DND-41 (cell line): ENCODE measurements around the gene TRHDE.

Experiments
- CTCF ChIP-seq: IDR thresholded peaks from 2 replicates; pipeline ENCODE4 v1.5.1; 2012; ENCODE audit warnings: borderline replicate concordance, low read length, moderate library complexity, mild to moderate bottlenecking; ENCODE audit not compliant: poor library complexity, severe bottlenecking; ENCODE audit errors: extremely low read depth
- EZH2 ChIP-seq: IDR thresholded peaks from 3 replicates; pipeline ENCODE4 v1.6.1; 2012; ENCODE audit warnings: borderline replicate concordance, low read depth, mild to moderate bottlenecking, moderate library complexity, low read length, inconsistent platforms; ENCODE audit not compliant: severe bottlenecking

GRCh38 chr12:72390146-72390545, 118.0 kb downstream of the TRHDE start:
- TF ChIP-seq EZH2 (no peak), CTCF (no peak)
